HepG2 (cell line): Measurements from ENCODE around the gene EOGT. TPM values are rescaled to one million over a fixed set of nuclear protein-coding genes. Genes with fewer than 3 reads are reported as not detected.

Experiments
- AGO1 ChIP-seq: fragments of 200-400 bp; formaldehyde crosslinking; IDR thresholded peaks from 2 replicates; pipeline ENCODE4 v1.6.1; 2017; ENCODE audit warnings: mild to moderate bottlenecking, low read depth, low read length, moderate library complexity; ENCODE audit not compliant: poor library complexity, severe bottlenecking
- BRCA1 ChIP-seq: sonication (generic); formaldehyde crosslinking; IDR thresholded peaks from 2 replicates; pipeline ENCODE4 v1.4.0; 2020; ENCODE audit warnings: missing genetic modification reagents
- CREM ChIP-seq, 2 experiments: sonication (generic) in 1 of 2; formaldehyde crosslinking in 1 of 2; IDR thresholded peaks; 2 replicates each; pipeline versions ENCODE4 v1.4.0 to v1.6.1; 2016 to 2020; ENCODE audit warnings: antibody characterized with exemption in 1 of 2, mild to moderate bottlenecking in 1 of 2, missing genetic modification reagents in 1 of 2
- DPF2 ChIP-seq: sonication (generic); formaldehyde crosslinking; IDR thresholded peaks from 2 replicates; pipeline ENCODE4 v1.4.0; 2020; ENCODE audit warnings: mild to moderate bottlenecking, low read depth, missing genetic modification reagents, borderline replicate concordance
- NCOA5 ChIP-seq: sonication (generic); formaldehyde crosslinking; IDR thresholded peaks from 2 replicates; pipeline ENCODE4 v1.4.0; 2020; ENCODE audit warnings: missing genetic modification reagents
- NFYC ChIP-seq: IDR thresholded peaks from 2 replicates; pipeline ENCODE4 v1.6.1; 2016; ENCODE audit warnings: missing genetic modification reagents, missing compliant biosample characterization
- ZBTB42 ChIP-seq: sonication (generic); formaldehyde crosslinking; IDR thresholded peaks from 2 replicates; pipeline ENCODE4 v1.5.0; 2020; ENCODE audit warnings: mild to moderate bottlenecking, missing genetic modification reagents
- ZBTB8A ChIP-seq: sonication (generic); formaldehyde crosslinking; IDR thresholded peaks from 2 replicates; pipeline ENCODE4 v1.4.0; 2020; ENCODE audit warnings: mild to moderate bottlenecking, low read depth, missing genetic modification reagents, borderline replicate concordance
- ZMAT3 ChIP-seq: sonication (generic); formaldehyde crosslinking; conservative IDR thresholded peaks from 2 replicates; pipeline ENCODE4 v1.7.0; 2021; ENCODE audit warnings: missing genetic modification reagents
- ZNF557 ChIP-seq: sonication (generic); formaldehyde crosslinking; IDR thresholded peaks from 2 replicates; pipeline ENCODE4 v1.4.0; 2020; ENCODE audit warnings: missing genetic modification reagents
- polyA plus RNA-seq, 8 experiments: library from polyadenylated mRNA; depleted of rRNA in 3 of 8; stranded (reverse) in 7 of 8; unstranded in 1 of 8; fragments of >200 nt; fragmentation: Illumina TruSeq in 4 of 8; extraction: Trizol in 4 of 8; gene quantifications; 2 replicates each; pipeline versions ENCODE4 v1.2.1 to v1.2.3, GENCODE V29; 2011 to 2016; ENCODE audit warnings: low read depth in 4 of 8, missing spikeins in 1 of 8, mixed read lengths in 1 of 8; ENCODE audit not compliant: insufficient read depth in 1 of 8
- total RNA-seq, 5 experiments: library from RNA; depleted of rRNA; stranded (reverse); fragments of >200 nt; fragmentation: Illumina TruSeq; extraction: Trizol; gene quantifications; 2 replicates each; pipeline ENCODE4 v1.2.3, GENCODE V29; 2016; ENCODE audit warnings: low read depth in 1 of 5
- TF ChIP-seq, protein P1 (sequence below): sonication (generic); formaldehyde crosslinking; IDR thresholded peaks from 2 replicates; pipeline ENCODE4 v1.5.1; 2020; ENCODE audit warnings: mild to moderate bottlenecking, moderate library complexity, missing genetic modification reagents
- TF ChIP-seq, protein P2 (sequence below): sonication (generic); formaldehyde crosslinking; IDR thresholded peaks from 2 replicates; pipeline ENCODE4 v1.5.0; 2020; ENCODE audit warnings: missing genetic modification reagents
- TF ChIP-seq, protein P3 (sequence below): sonication (generic); formaldehyde crosslinking; IDR thresholded peaks from 2 replicates; pipeline ENCODE4 v1.8.0; 2022; ENCODE audit warnings: missing genetic modification reagents, mild to moderate bottlenecking, moderate library complexity, borderline replicate concordance
- TF ChIP-seq, protein P4 (sequence below): IDR thresholded peaks from 2 replicates; pipeline ENCODE4 v1.6.1; 2016
- TF ChIP-seq, protein P5 (sequence below): sonication (generic); formaldehyde crosslinking; IDR thresholded peaks from 2 replicates; pipeline ENCODE4 v1.4.0; 2020; ENCODE audit warnings: missing genetic modification reagents

Gene EOGT
- total and polyA plus RNA-seq, 2 of the 13 experiments (the other 11 are each of a cell fraction or from before 2014, with no cell fraction given), result 4.5 to 18.6 TPM

DNA sequence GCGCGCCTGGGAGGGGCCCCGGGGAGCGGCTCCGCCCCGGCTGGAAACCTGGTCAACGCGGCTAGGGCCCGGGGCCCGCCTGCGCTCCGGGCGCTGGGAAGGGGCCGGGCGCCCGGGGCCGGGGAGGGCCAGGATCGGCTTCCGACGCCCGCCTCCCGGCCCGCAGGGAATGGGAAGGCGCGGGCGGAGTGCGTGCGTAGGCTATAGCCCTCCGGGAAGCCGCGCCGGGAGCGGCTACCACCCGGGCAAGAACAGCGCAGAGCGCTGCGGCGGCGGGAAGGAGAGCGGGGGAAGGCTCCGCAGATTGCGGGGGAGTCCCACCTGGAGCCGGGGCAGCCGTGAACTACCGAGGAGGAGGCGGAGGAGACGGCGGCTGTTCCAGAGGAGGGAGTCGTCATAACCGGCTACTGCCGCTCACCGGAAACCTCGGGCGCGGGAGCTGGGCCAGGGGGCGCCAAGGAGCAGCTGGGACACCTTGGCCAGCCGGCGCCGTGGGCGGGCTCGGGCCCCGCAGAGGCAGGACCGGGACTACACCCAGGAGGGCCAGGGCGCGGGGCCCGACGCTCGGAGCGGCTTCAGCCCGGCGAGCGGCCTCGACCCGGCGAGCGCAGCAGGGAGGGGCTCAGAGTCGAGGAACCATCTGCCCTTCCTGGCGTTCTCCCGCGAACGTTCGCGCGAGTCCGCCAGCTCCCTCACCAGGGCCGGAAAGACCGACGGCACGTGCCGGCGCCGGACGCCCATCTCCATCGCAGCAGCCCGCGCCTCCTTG lies at the start of gene EOGT (continued):
- TF ChIP-seq, protein P1, sequence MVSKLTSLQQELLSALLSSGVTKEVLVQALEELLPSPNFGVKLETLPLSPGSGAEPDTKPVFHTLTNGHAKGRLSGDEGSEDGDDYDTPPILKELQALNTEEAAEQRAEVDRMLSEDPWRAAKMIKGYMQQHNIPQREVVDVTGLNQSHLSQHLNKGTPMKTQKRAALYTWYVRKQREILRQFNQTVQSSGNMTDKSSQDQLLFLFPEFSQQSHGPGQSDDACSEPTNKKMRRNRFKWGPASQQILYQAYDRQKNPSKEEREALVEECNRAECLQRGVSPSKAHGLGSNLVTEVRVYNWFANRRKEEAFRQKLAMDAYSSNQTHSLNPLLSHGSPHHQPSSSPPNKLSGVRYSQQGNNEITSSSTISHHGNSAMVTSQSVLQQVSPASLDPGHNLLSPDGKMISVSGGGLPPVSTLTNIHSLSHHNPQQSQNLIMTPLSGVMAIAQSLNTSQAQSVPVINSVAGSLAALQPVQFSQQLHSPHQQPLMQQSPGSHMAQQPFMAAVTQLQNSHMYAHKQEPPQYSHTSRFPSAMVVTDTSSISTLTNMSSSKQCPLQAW (CRISPR knock-in tag), result 0 out of 2 replicates have a peak, but pooled peaks have one; percentile 28
- TF ChIP-seq DPF2 (CRISPR knock-in tag), result no peak
- TF ChIP-seq BRCA1 (CRISPR knock-in tag), result no peak
- TF ChIP-seq ZNF557 (CRISPR knock-in tag), result no peak
- TF ChIP-seq, protein P2, sequence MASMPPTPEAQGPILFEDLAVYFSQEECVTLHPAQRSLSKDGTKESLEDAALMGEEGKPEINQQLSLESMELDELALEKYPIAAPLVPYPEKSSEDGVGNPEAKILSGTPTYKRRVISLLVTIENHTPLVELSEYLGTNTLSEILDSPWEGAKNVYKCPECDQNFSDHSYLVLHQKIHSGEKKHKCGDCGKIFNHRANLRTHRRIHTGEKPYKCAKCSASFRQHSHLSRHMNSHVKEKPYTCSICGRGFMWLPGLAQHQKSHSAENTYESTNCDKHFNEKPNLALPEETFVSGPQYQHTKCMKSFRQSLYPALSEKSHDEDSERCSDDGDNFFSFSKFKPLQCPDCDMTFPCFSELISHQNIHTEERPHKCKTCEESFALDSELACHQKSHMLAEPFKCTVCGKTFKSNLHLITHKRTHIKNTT, result no peak
- TF ChIP-seq, protein P3, sequence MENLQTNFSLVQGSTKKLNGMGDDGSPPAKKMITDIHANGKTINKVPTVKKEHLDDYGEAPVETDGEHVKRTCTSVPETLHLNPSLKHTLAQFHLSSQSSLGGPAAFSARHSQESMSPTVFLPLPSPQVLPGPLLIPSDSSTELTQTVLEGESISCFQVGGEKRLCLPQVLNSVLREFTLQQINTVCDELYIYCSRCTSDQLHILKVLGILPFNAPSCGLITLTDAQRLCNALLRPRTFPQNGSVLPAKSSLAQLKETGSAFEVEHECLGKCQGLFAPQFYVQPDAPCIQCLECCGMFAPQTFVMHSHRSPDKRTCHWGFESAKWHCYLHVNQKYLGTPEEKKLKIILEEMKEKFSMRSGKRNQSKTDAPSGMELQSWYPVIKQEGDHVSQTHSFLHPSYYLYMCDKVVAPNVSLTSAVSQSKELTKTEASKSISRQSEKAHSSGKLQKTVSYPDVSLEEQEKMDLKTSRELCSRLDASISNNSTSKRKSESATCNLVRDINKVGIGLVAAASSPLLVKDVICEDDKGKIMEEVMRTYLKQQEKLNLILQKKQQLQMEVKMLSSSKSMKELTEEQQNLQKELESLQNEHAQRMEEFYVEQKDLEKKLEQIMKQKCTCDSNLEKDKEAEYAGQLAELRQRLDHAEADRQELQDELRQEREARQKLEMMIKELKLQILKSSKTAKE (CRISPR knock-in tag), result no peak; the same call in 1 of the 2 replicates
- TF ChIP-seq, protein P4, sequence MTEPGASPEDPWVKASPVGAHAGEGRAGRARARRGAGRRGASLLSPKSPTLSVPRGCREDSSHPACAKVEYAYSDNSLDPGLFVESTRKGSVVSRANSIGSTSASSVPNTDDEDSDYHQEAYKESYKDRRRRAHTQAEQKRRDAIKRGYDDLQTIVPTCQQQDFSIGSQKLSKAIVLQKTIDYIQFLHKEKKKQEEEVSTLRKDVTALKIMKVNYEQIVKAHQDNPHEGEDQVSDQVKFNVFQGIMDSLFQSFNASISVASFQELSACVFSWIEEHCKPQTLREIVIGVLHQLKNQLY (CRISPR knock-in tag), result no peak
- TF ChIP-seq ZBTB42 (CRISPR knock-in tag), result no peak
- TF ChIP-seq NCOA5 (CRISPR knock-in tag), result no peak
- peak; percentile 82 for TF ChIP-seq AGO1
- no peak for TF ChIP-seq ZBTB8A (CRISPR knock-in tag)
- TF ChIP-seq NFYC (CRISPR knock-in tag), result no peak
- TF ChIP-seq CREM (IDR thresholded peaks at IDR 0.05), result no peak
- TF ChIP-seq CREM (CRISPR knock-in tag; IDR thresholded peaks at IDR 0.05), result no peak
- TF ChIP-seq ZMAT3 (CRISPR knock-in tag), result peak; percentile 67; the same call in 1 of the 2 replicates
- TF ChIP-seq, protein P5, sequence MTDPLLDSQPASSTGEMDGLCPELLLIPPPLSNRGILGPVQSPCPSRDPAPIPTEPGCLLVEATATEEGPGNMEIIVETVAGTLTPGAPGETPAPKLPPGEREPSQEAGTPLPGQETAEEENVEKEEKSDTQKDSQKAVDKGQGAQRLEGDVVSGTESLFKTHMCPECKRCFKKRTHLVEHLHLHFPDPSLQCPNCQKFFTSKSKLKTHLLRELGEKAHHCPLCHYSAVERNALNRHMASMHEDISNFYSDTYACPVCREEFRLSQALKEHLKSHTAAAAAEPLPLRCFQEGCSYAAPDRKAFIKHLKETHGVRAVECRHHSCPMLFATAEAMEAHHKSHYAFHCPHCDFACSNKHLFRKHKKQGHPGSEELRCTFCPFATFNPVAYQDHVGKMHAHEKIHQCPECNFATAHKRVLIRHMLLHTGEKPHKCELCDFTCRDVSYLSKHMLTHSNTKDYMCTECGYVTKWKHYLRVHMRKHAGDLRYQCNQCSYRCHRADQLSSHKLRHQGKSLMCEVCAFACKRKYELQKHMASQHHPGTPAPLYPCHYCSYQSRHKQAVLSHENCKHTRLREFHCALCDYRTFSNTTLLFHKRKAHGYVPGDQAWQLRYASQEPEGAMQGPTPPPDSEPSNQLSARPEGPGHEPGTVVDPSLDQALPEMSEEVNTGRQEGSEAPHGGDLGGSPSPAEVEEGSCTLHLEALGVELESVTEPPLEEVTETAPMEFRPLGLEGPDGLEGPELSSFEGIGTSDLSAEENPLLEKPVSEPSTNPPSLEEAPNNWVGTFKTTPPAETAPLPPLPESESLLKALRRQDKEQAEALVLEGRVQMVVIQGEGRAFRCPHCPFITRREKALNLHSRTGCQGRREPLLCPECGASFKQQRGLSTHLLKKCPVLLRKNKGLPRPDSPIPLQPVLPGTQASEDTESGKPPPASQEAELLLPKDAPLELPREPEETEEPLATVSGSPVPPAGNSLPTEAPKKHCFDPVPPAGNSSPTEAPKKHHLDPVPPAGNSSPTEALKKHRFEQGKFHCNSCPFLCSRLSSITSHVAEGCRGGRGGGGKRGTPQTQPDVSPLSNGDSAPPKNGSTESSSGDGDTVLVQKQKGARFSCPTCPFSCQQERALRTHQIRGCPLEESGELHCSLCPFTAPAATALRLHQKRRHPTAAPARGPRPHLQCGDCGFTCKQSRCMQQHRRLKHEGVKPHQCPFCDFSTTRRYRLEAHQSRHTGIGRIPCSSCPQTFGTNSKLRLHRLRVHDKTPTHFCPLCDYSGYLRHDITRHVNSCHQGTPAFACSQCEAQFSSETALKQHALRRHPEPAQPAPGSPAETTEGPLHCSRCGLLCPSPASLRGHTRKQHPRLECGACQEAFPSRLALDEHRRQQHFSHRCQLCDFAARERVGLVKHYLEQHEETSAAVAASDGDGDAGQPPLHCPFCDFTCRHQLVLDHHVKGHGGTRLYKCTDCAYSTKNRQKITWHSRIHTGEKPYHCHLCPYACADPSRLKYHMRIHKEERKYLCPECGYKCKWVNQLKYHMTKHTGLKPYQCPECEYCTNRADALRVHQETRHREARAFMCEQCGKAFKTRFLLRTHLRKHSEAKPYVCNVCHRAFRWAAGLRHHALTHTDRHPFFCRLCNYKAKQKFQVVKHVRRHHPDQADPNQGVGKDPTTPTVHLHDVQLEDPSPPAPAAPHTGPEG (CRISPR knock-in tag), result no peak; the same call in 1 of the 2 replicates
